Activated T-cell treated with anti-CD3 and anti-CD28 coated beads, Interleukin-2, amount 50 U/mL, for 24 hours (primary cell): ENCODE data around the gene UBASH3A.

ENCODE experiments used
- DNase-seq: peaks from one replicate; pipeline ENCODE4 v3.0.0-alpha.2; 2020
- H3K27ac Mint-ChIP-seq: 2 replicates; pipeline ENCODE4 v1.8.0; 2020; ENCODE audit warnings: mild to moderate bottlenecking, mixed read lengths
- H3K27me3 Mint-ChIP-seq: 2 replicates; pipeline ENCODE4 v1.8.0; 2020; ENCODE audit warnings: mixed read lengths
- H3K36me3 Mint-ChIP-seq: 2 replicates; pipeline ENCODE4 v1.8.0; 2020; ENCODE audit warnings: low read depth, mixed read lengths
- H3K4me1 Mint-ChIP-seq: 2 replicates; pipeline ENCODE4 v1.8.0; 2020; ENCODE audit warnings: low read depth, mixed read lengths
- H3K4me3 Mint-ChIP-seq: 2 replicates; pipeline ENCODE4 v1.8.0; 2020; ENCODE audit warnings: mild to moderate bottlenecking, moderate library complexity, mixed read lengths
- H3K9me3 Mint-ChIP-seq: 2 replicates; pipeline ENCODE4 v1.8.0; 2020; ENCODE audit warnings: mixed read lengths

Gene UBASH3A

GRCh38 chr21:42443876-42444744 lies 40.4 kb downstream of the UBASH3A start:
- H3K4me1 Mint-ChIP-seq, result peaks cover 49% of the 10 kb centered on the region
- DNase-seq, result peak; percentile 26
- H3K36me3 Mint-ChIP-seq, result peaks cover 87% of the 10 kb centered on the region
- H3K4me3 Mint-ChIP-seq, result no peak overlapping the region
- no peaks in the 10 kb centered on the region for H3K9me3 Mint-ChIP-seq
- no peaks in the 10 kb centered on the region for H3K27me3 Mint-ChIP-seq
- H3K27ac Mint-ChIP-seq, result no peak overlapping the region

- Mint-ChIP-seq H3K9me3 (no peaks in the 10 kb centered on the region), H3K36me3 (peaks cover 81% of the 10 kb centered on the region), H3K27ac (no peak overlapping the region), H3K4me3 (no peak overlapping the region), H3K27me3 (no peaks in the 10 kb centered on the region), H3K4me1 (peaks cover 48% of the 10 kb centered on the region)
- no peak for DNase-seq
Measured at GRCh38 chr21:42444745-42445059, 41.0 kb downstream of the UBASH3A start.

- Mint-ChIP-seq H3K27ac (no peak overlapping the region), H3K36me3 (peaks cover 75% of the 10 kb centered on the region), H3K4me1 (peaks cover 48% of the 10 kb centered on the region), H3K9me3 (no peaks in the 10 kb centered on the region), H3K27me3 (no peaks in the 10 kb centered on the region), H3K4me3 (no peak overlapping the region)
- no peak for DNase-seq
Measured at GRCh38 chr21:42445311-42445710, 41.6 kb downstream of the UBASH3A start.

GRCh38 chr21:42446531-42446930 lies 42.8 kb downstream of the UBASH3A start:
- Mint-ChIP-seq H3K27ac (peak overlapping the region; percentile 70), H3K4me1 (peaks cover 46% of the 10 kb centered on the region)

GRCh38 chr21:42447182-42447581 lies 43.5 kb downstream of the UBASH3A start:
- Mint-ChIP-seq H3K27ac (peak overlapping the region; percentile 26), H3K4me1 (peaks cover 46% of the 10 kb centered on the region), H3K27me3 (no peaks in the 10 kb centered on the region), H3K9me3 (no peaks in the 10 kb centered on the region), H3K36me3 (peaks cover 61% of the 10 kb centered on the region), H3K4me3 (no peak overlapping the region)
- no peak for DNase-seq

More at GRCh38 chr21:42446531-42446930, 42.8 kb downstream of the UBASH3A start:
- H3K36me3 Mint-ChIP-seq, result peaks cover 65% of the 10 kb centered on the region
- no peaks in the 10 kb centered on the region for H3K9me3 Mint-ChIP-seq
- no peak overlapping the region for H3K4me3 Mint-ChIP-seq
- DNase-seq, result no peak
- H3K27me3 Mint-ChIP-seq, result no peaks in the 10 kb centered on the region

- Mint-ChIP-seq H3K27ac (no peak overlapping the region), H3K4me3 (no peak overlapping the region), H3K4me1 (peaks cover 46% of the 10 kb centered on the region), H3K36me3 (peaks cover 55% of the 10 kb centered on the region), H3K27me3 (no peaks in the 10 kb centered on the region), H3K9me3 (no peaks in the 10 kb centered on the region)
- DNase-seq, result no peak
Measured at GRCh38 chr21:42447732-42448131, 44.0 kb downstream of the UBASH3A start.

- peaks cover 54% of the 10 kb centered on the region for H3K4me1 Mint-ChIP-seq
- no peak overlapping the region for H3K4me3 Mint-ChIP-seq
- no peaks in the 10 kb centered on the region for H3K27me3 Mint-ChIP-seq
- H3K27ac Mint-ChIP-seq, result no peak overlapping the region
- peaks cover 46% of the 10 kb centered on the region for H3K36me3 Mint-ChIP-seq
- H3K9me3 Mint-ChIP-seq, result no peaks in the 10 kb centered on the region
- DNase-seq, result no peak
Measured at GRCh38 chr21:42448686-42449085, 45.0 kb downstream of the UBASH3A start.

GRCh38 chr21:42451941-42452340 lies 48.2 kb downstream of the UBASH3A start:
- peaks cover 58% of the 10 kb centered on the region for H3K4me1 Mint-ChIP-seq
- no peaks in the 10 kb centered on the region for H3K9me3 Mint-ChIP-seq
- no peak overlapping the region for H3K27ac Mint-ChIP-seq
- H3K4me3 Mint-ChIP-seq, result no peak overlapping the region
- DNase-seq, result no peak
- H3K27me3 Mint-ChIP-seq, result no peaks in the 10 kb centered on the region
- H3K36me3 Mint-ChIP-seq, result peaks cover 14% of the 10 kb centered on the region

GRCh38 chr21:42452401-42453223 lies 48.9 kb downstream of the UBASH3A start:
- H3K4me1 Mint-ChIP-seq, result peaks cover 59% of the 10 kb centered on the region
- H3K27me3 Mint-ChIP-seq, result no peaks in the 10 kb centered on the region
- H3K36me3 Mint-ChIP-seq, result peaks cover 7% of the 10 kb centered on the region
- H3K27ac Mint-ChIP-seq, result no peak overlapping the region
- H3K9me3 Mint-ChIP-seq, result no peaks in the 10 kb centered on the region
- DNase-seq, result no peak
- no peak overlapping the region for H3K4me3 Mint-ChIP-seq

- H3K4me1 Mint-ChIP-seq, result peaks cover 54% of the 10 kb centered on the region
- H3K27me3 Mint-ChIP-seq, result no peaks in the 10 kb centered on the region
- H3K9me3 Mint-ChIP-seq, result no peaks in the 10 kb centered on the region
- DNase-seq, result no peak
- H3K4me3 Mint-ChIP-seq, result no peak overlapping the region
- H3K36me3 Mint-ChIP-seq, result no peaks in the 10 kb centered on the region
- H3K27ac Mint-ChIP-seq, result no peak overlapping the region
Measured at GRCh38 chr21:42453224-42453985, 49.7 kb downstream of the UBASH3A start.

- Mint-ChIP-seq H3K27me3 (no peaks in the 10 kb centered on the region), H3K27ac (no peak overlapping the region), H3K4me1 (peaks cover 48% of the 10 kb centered on the region), H3K9me3 (no peaks in the 10 kb centered on the region), H3K36me3 (no peaks in the 10 kb centered on the region), H3K4me3 (no peak overlapping the region)
- DNase-seq, result no peak
Measured at GRCh38 chr21:42453986-42454570, 50.4 kb downstream of the UBASH3A start.

GRCh38 chr21:42454786-42455185 lies 51.1 kb downstream of the UBASH3A start:
- Mint-ChIP-seq H3K9me3 (no peaks in the 10 kb centered on the region), H3K4me3 (no peak overlapping the region), H3K27ac (no peak overlapping the region), H3K36me3 (no peaks in the 10 kb centered on the region), H3K4me1 (peaks cover 43% of the 10 kb centered on the region), H3K27me3 (no peaks in the 10 kb centered on the region)
- DNase-seq, result no peak

GRCh38 chr21:42455196-42455595 lies 51.5 kb downstream of the UBASH3A start:
- no peak overlapping the region for H3K27ac Mint-ChIP-seq

GRCh38 chr21:42455754-42456440 lies 52.2 kb downstream of the UBASH3A start:
- peak overlapping the region; percentile 83 for H3K27ac Mint-ChIP-seq
- no peaks in the 10 kb centered on the region for H3K36me3 Mint-ChIP-seq
- H3K27me3 Mint-ChIP-seq, result no peaks in the 10 kb centered on the region
- DNase-seq, result no peak
- H3K4me3 Mint-ChIP-seq, result no peak overlapping the region
- H3K9me3 Mint-ChIP-seq, result no peaks in the 10 kb centered on the region
- H3K4me1 Mint-ChIP-seq, result peaks cover 42% of the 10 kb centered on the region

More at GRCh38 chr21:42455196-42455595, 51.5 kb downstream of the UBASH3A start:
- no peaks in the 10 kb centered on the region for H3K36me3 Mint-ChIP-seq
- H3K9me3 Mint-ChIP-seq, result no peaks in the 10 kb centered on the region
- peaks cover 42% of the 10 kb centered on the region for H3K4me1 Mint-ChIP-seq
- no peaks in the 10 kb centered on the region for H3K27me3 Mint-ChIP-seq
- H3K4me3 Mint-ChIP-seq, result no peak overlapping the region
- DNase-seq, result no peak
